GM12878 (cell line): ENCODE measurements around the gene ALDH1A2. TPM values are rescaled to one million over a fixed set of nuclear protein-coding genes. Genes with fewer than 3 reads are reported as not detected.

Experiments
- ATAC-seq: fragments of 200-7000 bp; cut with Tn5 transposase; 3 replicates; pipeline ENCODE4 v1.9.1; 2020; ENCODE audit warnings: mild to moderate bottlenecking, moderate library complexity
- BruUV-seq: library from RNA; stranded (reverse); fragments of 400-500 nt; replicated peaks from 2 replicates; lab custom pipeline; 2021; lab: Mats Ljungman, UMichigan
- CTCF ChIA-PET: fragments of 300-600 bp; sonication (Branson Sonifier 250); formaldehyde crosslinking; extraction: SDS; loops from one replicate; lab custom pipeline; 2021; ENCODE audit warnings: inconsistent platforms; lab: Yijun Ruan, JAX
- POLR2A ChIA-PET: fragments of 350-600 bp; formaldehyde crosslinking; extraction: SDS; loops from one replicate; lab custom pipeline; 2021; ENCODE audit warnings: inconsistent platforms; lab: Charles Lee
- RAD21 ChIA-PET: fragments of 300-600 bp; sonication (Branson Sonifier 250); formaldehyde crosslinking; loops from one replicate; lab custom pipeline; 2023; ENCODE audit warnings: antibody characterized with exemption; ENCODE audit not compliant: unreplicated experiment; lab: Charles Lee
- SMC1A ChIA-PET: fragments of 300-600 bp; sonication (Branson Sonifier 250); formaldehyde crosslinking; loops from one replicate; lab custom pipeline; 2023; ENCODE audit not compliant: unreplicated experiment, uncharacterized antibody; lab: Charles Lee
- DNase-seq: peaks from one replicate; pipeline ENCODE4 v3.0.0-alpha.2; 2011; ENCODE audit warnings: low read depth, low spot score
- FAIRE-seq: peaks from 3 replicates; lab custom pipeline; 2011; peaks lifted over from hg19 to GRCh38; lab: Jason Lieb, UNC
- H2AFZ ChIP-seq: 2 replicates; pipeline ENCODE4 v1.6.0; 2011; ENCODE audit warnings: low read depth, low read length, control low read depth; ENCODE audit not compliant: control insufficient read depth
- H3K27ac ChIP-seq: 2 replicates; pipeline ENCODE4 v1.5.1; 2011; ENCODE audit warnings: control low read depth; ENCODE audit not compliant: control insufficient read depth, insufficient read depth
- H3K27me3 ChIP-seq, 2 experiments: replicated peaks in 1 of 2; 2 replicates each; pipeline versions ENCODE4 v1.6.0 to v1.6.1; 2011; ENCODE audit warnings: low read length in 1 of 2; ENCODE audit not compliant: control insufficient read depth in 2 of 2, insufficient read depth in 2 of 2
- H3K36me3 ChIP-seq, 2 experiments: 2 replicates each; pipeline ENCODE4 v1.5.1; 2011; ENCODE audit warnings: low read length in 1 of 2; ENCODE audit not compliant: control insufficient read depth in 2 of 2, insufficient read depth in 2 of 2
- H3K4me1 ChIP-seq: 2 replicates; pipeline ENCODE4 v1.6.1; 2011; ENCODE audit warnings: mild to moderate bottlenecking, low read length, moderate library complexity, mixed read lengths; ENCODE audit not compliant: control insufficient read depth, insufficient read depth
- H3K4me2 ChIP-seq: 2 replicates; pipeline ENCODE4 v1.6.0; 2011; ENCODE audit warnings: control low read depth; ENCODE audit not compliant: control insufficient read depth, insufficient read depth
- H3K4me3 ChIP-seq: fragments of 200-600 bp; sonication (generic); 2 replicates; pipeline ENCODE4 v1.5.1; 2016
- H3K79me2 ChIP-seq: 2 replicates; pipeline ENCODE4 v1.6.0; 2011; ENCODE audit warnings: low read length; ENCODE audit not compliant: control insufficient read depth, insufficient read depth
- H3K9ac ChIP-seq: 2 replicates; pipeline ENCODE4 v1.8.0; 2011; ENCODE audit warnings: low read length, control low read depth, mixed read lengths; ENCODE audit not compliant: control insufficient read depth, insufficient read depth
- H3K9me3 ChIP-seq: replicated peaks from 3 replicates; pipeline ENCODE4 v1.5.1; 2011; ENCODE audit warnings: mild to moderate bottlenecking, low read length; ENCODE audit not compliant: control insufficient read depth, insufficient read depth
- H4K20me1 ChIP-seq: 2 replicates; pipeline ENCODE4 v1.6.0; 2011; ENCODE audit not compliant: control insufficient read depth, insufficient read depth
- CHD4 ChIP-seq: fragments of 200-600 bp; sonication (generic); IDR thresholded peaks from 2 replicates; pipeline ENCODE4 v1.6.1; 2016; ENCODE audit warnings: mild to moderate bottlenecking
- CREB1 ChIP-seq: IDR thresholded peaks from 2 replicates; pipeline ENCODE4 v1.6.1; 2012; ENCODE audit warnings: low read depth, mild to moderate bottlenecking, inconsistent platforms
- HDAC2 ChIP-seq: fragments of 200-600 bp; sonication (generic); IDR thresholded peaks from 2 replicates; pipeline ENCODE4 v1.6.1; 2017
- KDM1A ChIP-seq: fragments of 200-600 bp; sonication (generic); IDR thresholded peaks from 2 replicates; pipeline ENCODE4 v1.6.1; 2016; ENCODE audit warnings: borderline replicate concordance
- MTA3 ChIP-seq: IDR thresholded peaks from 2 replicates; pipeline ENCODE4 v1.6.1; 2012; ENCODE audit warnings: low read length, inconsistent platforms, borderline replicate concordance
- NFIC ChIP-seq: IDR thresholded peaks from 2 replicates; pipeline ENCODE4 v1.6.1; 2012; ENCODE audit warnings: low read depth, mild to moderate bottlenecking, inconsistent platforms, low read length, moderate library complexity
- RAD21 ChIP-seq: IDR thresholded peaks from 2 replicates; pipeline ENCODE4 v1.6.1; 2011; ENCODE audit warnings: mild to moderate bottlenecking, low read depth, low read length, moderate library complexity; ENCODE audit not compliant: insufficient read depth
- RAD51 ChIP-seq: fragments of 450-650 bp; IDR thresholded peaks from 2 replicates; pipeline ENCODE4 v1.6.1; 2016; ENCODE audit warnings: moderate library complexity, mild to moderate bottlenecking, inconsistent platforms
- SP1 ChIP-seq: IDR thresholded peaks from one replicate; pipeline ENCODE4 v1.6.1; 2011; ENCODE audit warnings: low read depth, low read length
- TAF1 ChIP-seq: IDR thresholded peaks from 2 replicates; pipeline ENCODE4 v1.6.1; 2011; ENCODE audit warnings: mild to moderate bottlenecking, low read depth, low read length, borderline replicate concordance
- WGBS: methylation state at CpG from one replicate; pipeline ENCODE4 v1.1.6; 2016; ENCODE audit warnings: low lambda C conversion rate; ENCODE audit not compliant: insufficient replicate concordance, insufficient coverage; ENCODE audit errors: missing lambda C conversion rate; 5-methylcytosine and 5-hydroxymethylcytosine counted together
- in situ Hi-C: fragments of 300-500 bp; cut with MboI; formaldehyde crosslinking; loops from 9 replicates; pipeline ENCODE4 v1.14.3; 2018; ENCODE audit warnings: mixed read lengths
- intact Hi-C: fragments of 100-400 bp; cut with micrococcal nuclease; formaldehyde crosslinking; loops from one replicate; pipeline ENCODE4 v1.14.2; 2022; ENCODE audit not compliant: unreplicated experiment
- polyA plus RNA-seq, 11 experiments: library from polyadenylated mRNA; depleted of rRNA in 4 of 11; unstranded in 6 of 11; stranded (reverse) in 5 of 11; fragments of >200 nt; fragmentation: Nextera tagmentation in 4 of 11; fragmentation: Illumina TruSeq in 1 of 11; extraction: Ambion mirVana in 4 of 11; extraction: Trizol in 1 of 11; gene quantifications; 1 replicate in 1 of 11; 2 replicates in 10 of 11; pipeline versions ENCODE4 v1.2.1 to v1.2.3, GENCODE V29; 2011 to 2016; ENCODE audit warnings: inconsistent platforms in 2 of 11, missing spikeins in 2 of 11, low read depth in 1 of 11
- total RNA-seq, 4 experiments: library from RNA; depleted of rRNA in 3 of 4; stranded (reverse); fragments of >200 nt in 3 of 4; fragmentation: Illumina TruSeq in 1 of 4; extraction: Trizol in 1 of 4; gene quantifications; 2 replicates each; pipeline versions ENCODE4 v1.2.1 to v1.2.3, GENCODE V29; 2013 to 2021
- TF ChIP-seq, protein P1 (sequence below): fragments of 450-650 bp; IDR thresholded peaks from 2 replicates; pipeline ENCODE4 v1.6.1; 2017; ENCODE audit warnings: mild to moderate bottlenecking
- TF ChIP-seq, protein P2 (sequence below): fragments of 450-650 bp; conservative IDR thresholded peaks from 2 replicates; pipeline ENCODE4 v1.6.1; 2017; ENCODE audit warnings: mild to moderate bottlenecking, moderate library complexity
- TF ChIP-seq, protein P3 (sequence below): IDR thresholded peaks from 2 replicates; pipeline ENCODE4 v1.6.1; 2011; ENCODE audit warnings: low read depth, low read length, improper control_type of control experiment, borderline replicate concordance
- TF ChIP-seq, protein P4 (sequence below): IDR thresholded peaks from 2 replicates; pipeline ENCODE4 v1.6.1; 2012; ENCODE audit warnings: mild to moderate bottlenecking, low read depth, low read length

ALDH1A2 gene
- total and polyA plus RNA-seq, 10 of the 15 experiments (the other 5 are each of a cell fraction or from before 2014, with no cell fraction given), result 0.06 to 0.92 (median 0.18) TPM; not detected in 5

DNA sequence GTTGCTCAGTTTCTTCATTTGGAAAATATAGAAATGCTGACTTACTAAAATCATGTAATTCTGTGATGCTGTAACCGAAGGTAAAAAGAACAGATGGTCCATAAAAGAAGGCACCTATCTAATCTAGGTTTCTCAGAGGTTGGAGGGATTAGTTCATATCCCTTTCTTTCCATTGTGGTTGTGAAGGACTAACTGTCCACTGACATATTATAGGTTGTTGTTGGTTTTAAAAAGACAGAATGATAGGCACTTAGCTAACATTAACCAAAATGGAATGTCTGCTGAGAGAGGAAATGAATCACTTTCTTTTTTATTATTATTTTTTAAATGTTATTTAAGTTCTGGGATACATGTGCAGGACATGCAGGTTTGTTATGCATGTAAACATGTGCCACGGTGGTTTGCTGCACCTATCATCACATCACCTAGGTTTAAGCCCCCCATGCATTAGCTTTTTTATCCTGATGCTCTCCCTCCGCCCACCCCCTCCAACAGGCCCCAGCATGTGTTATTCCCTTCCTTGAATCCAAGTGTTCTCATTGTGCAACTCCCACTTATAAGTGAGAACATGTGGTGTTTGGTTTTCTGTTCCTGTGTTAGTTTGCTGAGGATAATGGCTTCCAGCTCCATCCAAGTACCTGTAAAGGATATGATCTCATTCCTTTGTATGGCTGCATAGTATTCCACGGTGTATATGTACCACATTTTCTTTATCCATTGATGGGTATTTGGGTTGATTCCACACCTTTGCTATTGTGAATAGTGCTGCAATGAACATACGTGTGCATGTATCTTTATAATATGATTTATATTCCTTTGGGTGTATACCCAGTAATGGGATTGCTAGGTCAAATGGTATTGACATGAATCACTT, 45.8 kb downstream of the ALDH1A2 start:
- no peaks in the 10 kb centered on the region for H4K20me1 ChIP-seq
- DNase-seq, result no peak
- BruUV-seq, result no TSS peak
- H3K79me2 ChIP-seq, result no peaks in the 10 kb centered on the region
- no peak overlapping the region for H3K27ac ChIP-seq
- H3K27me3 ChIP-seq, result no peaks in the 10 kb centered on the region
- H3K4me1 ChIP-seq, result no peaks in the 10 kb centered on the region
- ATAC-seq, result no peak
- H2AFZ ChIP-seq, result no peak overlapping the region
- H3K9me3 ChIP-seq, result no peaks in the 10 kb centered on the region; the same call in 2 of the 3 replicates
- CTCF ChIA-PET, result no interaction called here
- in situ Hi-C loops (no loop called here), intact Hi-C loops (no loop called here)
- RAD21 ChIA-PET, result no interaction called here
- H3K4me2 ChIP-seq, result no peak overlapping the region
- no peak for FAIRE-seq
- no peak overlapping the region for H3K4me3 ChIP-seq
- H3K36me3 ChIP-seq, result no peaks in the 10 kb centered on the region
- POLR2A ChIA-PET, result no interaction called here
- WGBS, result 0% methylated on average over 4 of the region's 5 CpGs
- no peak overlapping the region for H3K9ac ChIP-seq
- SMC1A ChIA-PET, result no interaction called here
- TF ChIP-seq, protein P1, sequence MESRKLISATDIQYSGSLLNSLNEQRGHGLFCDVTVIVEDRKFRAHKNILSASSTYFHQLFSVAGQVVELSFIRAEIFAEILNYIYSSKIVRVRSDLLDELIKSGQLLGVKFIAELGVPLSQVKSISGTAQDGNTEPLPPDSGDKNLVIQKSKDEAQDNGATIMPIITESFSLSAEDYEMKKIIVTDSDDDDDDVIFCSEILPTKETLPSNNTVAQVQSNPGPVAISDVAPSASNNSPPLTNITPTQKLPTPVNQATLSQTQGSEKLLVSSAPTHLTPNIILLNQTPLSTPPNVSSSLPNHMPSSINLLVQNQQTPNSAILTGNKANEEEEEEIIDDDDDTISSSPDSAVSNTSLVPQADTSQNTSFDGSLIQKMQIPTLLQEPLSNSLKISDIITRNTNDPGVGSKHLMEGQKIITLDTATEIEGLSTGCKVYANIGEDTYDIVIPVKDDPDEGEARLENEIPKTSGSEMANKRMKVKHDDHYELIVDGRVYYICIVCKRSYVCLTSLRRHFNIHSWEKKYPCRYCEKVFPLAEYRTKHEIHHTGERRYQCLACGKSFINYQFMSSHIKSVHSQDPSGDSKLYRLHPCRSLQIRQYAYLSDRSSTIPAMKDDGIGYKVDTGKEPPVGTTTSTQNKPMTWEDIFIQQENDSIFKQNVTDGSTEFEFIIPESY, result no peak
- TF ChIP-seq KDM1A (no peak), MTA3 (no peak), CHD4 (no peak), NFIC (no peak), TAF1 (no peak), HDAC2 (no peak), CREB1 (no peak), RAD51 (no peak), RAD21 (no peak), SP1 (no peak)
- TF ChIP-seq, protein P2, sequence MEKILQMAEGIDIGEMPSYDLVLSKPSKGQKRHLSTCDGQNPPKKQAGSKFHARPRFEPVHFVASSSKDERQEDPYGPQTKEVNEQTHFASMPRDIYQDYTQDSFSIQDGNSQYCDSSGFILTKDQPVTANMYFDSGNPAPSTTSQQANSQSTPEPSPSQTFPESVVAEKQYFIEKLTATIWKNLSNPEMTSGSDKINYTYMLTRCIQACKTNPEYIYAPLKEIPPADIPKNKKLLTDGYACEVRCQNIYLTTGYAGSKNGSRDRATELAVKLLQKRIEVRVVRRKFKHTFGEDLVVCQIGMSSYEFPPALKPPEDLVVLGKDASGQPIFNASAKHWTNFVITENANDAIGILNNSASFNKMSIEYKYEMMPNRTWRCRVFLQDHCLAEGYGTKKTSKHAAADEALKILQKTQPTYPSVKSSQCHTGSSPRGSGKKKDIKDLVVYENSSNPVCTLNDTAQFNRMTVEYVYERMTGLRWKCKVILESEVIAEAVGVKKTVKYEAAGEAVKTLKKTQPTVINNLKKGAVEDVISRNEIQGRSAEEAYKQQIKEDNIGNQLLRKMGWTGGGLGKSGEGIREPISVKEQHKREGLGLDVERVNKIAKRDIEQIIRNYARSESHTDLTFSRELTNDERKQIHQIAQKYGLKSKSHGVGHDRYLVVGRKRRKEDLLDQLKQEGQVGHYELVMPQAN, result no peak
- TF ChIP-seq, protein P3, sequence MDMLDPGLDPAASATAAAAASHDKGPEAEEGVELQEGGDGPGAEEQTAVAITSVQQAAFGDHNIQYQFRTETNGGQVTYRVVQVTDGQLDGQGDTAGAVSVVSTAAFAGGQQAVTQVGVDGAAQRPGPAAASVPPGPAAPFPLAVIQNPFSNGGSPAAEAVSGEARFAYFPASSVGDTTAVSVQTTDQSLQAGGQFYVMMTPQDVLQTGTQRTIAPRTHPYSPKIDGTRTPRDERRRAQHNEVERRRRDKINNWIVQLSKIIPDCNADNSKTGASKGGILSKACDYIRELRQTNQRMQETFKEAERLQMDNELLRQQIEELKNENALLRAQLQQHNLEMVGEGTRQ, result no peak
- TF ChIP-seq, protein P4, sequence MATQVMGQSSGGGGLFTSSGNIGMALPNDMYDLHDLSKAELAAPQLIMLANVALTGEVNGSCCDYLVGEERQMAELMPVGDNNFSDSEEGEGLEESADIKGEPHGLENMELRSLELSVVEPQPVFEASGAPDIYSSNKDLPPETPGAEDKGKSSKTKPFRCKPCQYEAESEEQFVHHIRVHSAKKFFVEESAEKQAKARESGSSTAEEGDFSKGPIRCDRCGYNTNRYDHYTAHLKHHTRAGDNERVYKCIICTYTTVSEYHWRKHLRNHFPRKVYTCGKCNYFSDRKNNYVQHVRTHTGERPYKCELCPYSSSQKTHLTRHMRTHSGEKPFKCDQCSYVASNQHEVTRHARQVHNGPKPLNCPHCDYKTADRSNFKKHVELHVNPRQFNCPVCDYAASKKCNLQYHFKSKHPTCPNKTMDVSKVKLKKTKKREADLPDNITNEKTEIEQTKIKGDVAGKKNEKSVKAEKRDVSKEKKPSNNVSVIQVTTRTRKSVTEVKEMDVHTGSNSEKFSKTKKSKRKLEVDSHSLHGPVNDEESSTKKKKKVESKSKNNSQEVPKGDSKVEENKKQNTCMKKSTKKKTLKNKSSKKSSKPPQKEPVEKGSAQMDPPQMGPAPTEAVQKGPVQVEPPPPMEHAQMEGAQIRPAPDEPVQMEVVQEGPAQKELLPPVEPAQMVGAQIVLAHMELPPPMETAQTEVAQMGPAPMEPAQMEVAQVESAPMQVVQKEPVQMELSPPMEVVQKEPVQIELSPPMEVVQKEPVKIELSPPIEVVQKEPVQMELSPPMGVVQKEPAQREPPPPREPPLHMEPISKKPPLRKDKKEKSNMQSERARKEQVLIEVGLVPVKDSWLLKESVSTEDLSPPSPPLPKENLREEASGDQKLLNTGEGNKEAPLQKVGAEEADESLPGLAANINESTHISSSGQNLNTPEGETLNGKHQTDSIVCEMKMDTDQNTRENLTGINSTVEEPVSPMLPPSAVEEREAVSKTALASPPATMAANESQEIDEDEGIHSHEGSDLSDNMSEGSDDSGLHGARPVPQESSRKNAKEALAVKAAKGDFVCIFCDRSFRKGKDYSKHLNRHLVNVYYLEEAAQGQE, result no peak
